Glomerular visceral epithelial cell (primary cell): ENCODE data around the gene BARX2.

Experiments
- DNase-seq: peaks from one replicate; pipeline ENCODE4 v3.0.0-alpha.2; 2016; ENCODE audit errors: extremely low spot score

The BARX2 gene

DNA sequence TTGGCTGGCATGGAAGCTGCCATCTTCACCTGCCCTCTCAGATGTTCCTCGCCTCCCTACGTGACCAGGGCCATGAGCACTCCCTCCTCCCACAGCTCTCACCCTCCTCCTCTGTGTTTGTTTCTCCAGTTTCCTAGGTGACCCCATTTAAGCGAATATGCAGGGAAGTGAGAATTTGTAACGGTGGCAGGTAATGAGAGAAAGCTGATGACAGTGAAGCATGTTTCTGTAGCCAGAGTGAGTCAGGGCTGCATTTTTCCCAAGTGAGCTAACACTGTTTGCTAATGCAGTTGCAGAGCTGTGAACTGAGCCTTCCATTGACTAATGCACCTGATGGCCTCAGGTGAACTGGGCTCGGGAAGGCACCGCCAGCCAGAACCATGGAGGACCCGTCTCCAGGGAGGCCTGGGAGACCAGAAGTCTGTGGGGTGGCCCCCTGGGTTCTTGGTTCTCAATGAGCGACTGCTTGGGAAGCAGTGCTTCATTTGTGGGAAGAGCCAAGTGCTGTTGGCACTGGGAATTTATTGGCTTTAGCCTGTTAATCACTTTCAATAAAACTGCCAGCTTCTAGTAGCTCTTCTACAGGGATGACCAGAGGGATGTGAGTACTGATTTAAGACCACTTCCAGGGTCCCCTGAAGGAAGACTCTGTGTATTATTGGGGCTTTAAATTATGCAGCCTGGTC, 64.5 kb downstream of the BARX2 start:
- DNase-seq = peak; percentile 17

DNA sequence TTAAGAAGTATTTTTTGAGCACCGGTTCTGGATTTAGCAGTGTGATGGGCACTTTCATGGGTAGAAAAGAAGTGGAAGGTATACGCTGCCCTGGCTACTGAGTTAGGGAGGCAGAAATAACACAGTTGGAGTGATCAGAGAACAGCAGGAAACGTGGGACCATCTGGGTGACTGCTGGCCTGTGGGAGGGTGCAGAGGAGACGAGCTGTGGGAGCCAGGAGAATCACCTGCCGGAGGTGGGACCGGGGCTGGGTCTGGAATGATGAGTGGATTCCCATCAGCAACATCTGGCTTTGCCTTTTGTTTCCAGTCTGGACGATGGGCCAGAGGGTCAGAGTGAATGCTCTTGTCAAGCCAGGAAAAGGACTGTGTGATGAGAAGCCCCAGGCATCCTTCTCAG, 66.5 kb downstream of the BARX2 start:
- no peak for DNase-seq

DNA sequence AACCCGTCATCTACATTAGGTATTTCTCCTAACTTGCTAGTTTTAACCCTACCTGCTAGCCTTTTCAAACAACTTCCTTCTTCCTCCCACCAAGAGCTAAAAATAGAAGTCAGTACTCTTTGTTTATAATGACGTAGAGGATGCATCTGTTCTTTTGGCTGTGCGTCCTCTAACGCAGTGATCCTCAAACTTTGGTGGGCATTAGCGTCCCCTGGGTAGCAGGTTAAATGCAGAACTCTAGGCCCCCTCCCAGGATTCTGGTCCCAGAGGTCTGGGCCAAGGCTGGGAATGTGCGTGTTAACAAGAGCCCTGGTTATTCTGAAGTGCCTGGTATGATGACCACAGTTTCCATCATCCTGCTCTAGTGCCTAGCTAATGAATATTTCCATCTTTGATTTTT, 67.6 kb downstream of the BARX2 start:
- no peak for DNase-seq

DNA sequence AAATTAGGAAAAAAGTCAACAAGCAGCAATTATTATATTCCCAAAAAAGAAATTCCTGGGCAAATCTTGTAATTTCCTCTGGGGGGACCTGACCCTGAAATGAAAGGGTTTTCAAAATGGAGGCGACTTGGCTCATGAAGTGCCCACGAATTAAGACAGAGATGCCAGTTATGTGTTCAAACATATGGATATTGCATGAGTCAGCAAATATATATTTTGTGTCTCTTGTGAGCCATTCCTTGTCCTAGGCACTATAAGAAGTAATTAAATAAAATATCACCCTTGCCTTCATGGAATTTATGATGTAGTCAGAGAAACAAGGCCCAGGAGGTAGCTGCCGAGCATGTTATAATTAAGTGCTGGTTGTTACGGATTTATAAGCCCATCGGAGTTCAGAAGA, 68.6 kb downstream of the BARX2 start:
- no peak for DNase-seq

DNA sequence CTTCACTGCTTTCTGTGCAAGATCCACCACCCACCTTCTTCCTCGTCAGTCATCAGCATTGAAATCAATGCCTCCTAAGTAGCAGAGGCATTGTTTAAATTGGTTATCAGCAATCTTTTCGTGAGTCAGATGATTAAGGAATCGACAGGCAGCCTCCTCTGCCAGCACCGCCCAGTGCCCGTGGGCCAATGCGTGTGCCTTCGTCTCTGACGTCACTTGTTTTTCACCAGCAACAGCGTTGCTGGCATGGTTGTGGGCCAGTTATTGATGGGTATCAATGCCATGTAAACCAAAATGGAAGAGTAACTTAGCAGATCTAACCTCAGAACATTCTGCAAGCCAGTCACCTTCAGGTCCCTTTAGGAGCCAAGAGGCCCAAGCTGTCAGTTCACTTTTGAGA, 69.6 kb downstream of the BARX2 start:
- no peak for DNase-seq

DNA sequence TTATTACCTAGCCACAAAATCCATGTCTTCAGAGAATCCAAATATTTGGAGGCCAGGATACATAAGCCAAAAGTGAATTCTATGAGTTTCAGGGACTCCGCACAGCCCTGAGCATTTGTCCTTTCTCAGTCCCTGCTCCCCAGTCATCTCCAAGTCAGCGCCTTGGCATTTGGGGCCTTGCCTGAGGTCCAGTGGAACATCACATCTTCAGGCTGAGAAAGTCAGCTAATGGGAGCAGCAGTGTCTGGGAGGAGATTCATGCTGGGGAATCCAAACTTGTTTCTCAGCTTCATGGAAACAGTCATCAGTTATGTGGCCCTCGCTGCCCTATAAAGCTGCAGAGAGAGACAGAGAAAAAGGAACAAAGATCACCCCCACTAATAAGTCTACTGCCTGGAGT, 70.9 kb downstream of the BARX2 start:
- DNase-seq = no peak

DNA sequence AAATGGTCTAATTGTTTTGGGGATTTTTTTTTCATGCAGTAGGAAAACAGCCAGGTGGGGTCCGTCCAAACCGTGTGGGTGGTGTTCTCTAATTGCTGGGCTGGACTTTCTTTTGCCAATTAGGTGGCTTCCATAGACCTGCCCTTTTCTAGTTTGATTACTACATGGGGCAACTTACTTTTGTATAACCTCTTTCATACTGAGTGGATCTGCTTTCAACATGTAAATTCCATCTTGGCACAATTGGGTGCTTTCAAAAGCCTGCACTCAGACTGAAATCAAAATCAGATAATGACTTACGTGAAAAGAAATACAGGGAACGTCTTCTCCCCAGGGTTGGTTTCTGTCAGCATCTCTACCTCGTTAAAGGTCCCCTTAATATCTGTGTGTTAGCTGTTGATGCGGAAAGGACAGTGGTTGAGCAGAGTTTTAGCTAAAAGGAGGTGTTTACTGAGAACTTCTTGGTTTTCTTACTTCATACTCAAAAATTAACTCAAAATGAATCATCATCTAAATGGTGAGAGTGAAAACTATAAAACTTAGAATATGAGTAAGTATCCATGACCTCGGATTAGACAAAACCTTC, 72.1 kb downstream of the BARX2 start:
- DNase-seq = no peak

DNA sequence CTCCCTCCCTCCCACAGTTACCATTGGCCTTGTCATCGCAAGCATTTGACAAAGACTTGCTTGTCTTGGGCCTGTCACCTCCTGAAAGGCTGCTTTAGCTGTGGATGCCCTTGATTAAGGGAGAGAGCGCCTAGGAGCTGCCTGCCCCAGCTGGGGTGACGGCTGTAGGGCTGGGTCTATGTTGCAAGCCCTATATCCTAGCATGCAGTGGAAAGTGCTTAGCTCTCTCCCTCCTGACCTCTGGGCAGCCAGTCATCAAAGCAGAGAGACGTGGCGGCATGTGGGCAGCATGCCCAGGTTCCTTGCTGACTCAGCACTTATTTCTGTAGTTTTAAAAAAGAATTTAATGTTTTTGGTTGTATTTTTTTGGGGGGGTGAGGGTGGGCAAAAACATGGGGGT, 75.9 kb downstream of the BARX2 start:
- DNase-seq = no peak

DNA sequence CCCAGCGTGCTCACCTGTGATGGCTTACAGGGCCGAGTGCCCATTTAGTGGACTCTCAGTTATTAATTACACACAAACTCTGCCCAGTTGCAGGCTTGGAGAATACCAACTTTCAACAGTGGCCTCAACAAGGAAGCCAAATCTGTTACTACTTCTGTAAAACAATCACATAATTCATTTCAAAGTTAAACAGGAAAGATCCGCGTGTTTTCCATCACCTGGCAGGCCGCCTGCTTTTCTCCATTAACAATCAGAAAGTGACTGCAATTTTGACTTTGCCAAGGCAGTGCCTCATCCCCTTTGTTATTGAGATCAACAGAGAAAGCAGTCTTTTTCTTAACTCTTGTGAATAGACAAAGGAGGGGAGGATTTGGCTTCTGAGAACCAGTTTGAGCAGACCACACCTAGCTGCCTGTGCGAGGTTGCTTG, 77.7 kb downstream of the BARX2 start:
- DNase-seq = no peak

DNA sequence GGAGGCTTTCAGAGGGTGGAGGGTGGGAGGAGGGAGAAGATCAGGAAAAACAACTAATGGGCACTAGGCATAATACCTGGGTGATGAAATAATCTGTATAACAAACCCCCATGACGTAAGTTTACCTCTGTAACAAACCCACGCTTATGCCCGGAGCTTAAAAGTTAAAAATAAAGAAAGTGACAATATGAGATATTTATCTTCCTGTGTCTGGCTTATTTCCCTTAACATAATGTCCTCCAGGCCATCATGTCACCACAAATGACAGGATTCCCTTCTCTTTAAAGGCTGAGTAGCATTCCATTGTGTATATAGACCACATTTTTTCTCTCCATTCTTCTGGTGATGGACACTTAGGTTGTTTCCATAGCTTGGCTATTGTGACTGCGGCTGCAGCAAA, 79.5 kb downstream of the BARX2 start:
- DNase-seq = no peak

DNA sequence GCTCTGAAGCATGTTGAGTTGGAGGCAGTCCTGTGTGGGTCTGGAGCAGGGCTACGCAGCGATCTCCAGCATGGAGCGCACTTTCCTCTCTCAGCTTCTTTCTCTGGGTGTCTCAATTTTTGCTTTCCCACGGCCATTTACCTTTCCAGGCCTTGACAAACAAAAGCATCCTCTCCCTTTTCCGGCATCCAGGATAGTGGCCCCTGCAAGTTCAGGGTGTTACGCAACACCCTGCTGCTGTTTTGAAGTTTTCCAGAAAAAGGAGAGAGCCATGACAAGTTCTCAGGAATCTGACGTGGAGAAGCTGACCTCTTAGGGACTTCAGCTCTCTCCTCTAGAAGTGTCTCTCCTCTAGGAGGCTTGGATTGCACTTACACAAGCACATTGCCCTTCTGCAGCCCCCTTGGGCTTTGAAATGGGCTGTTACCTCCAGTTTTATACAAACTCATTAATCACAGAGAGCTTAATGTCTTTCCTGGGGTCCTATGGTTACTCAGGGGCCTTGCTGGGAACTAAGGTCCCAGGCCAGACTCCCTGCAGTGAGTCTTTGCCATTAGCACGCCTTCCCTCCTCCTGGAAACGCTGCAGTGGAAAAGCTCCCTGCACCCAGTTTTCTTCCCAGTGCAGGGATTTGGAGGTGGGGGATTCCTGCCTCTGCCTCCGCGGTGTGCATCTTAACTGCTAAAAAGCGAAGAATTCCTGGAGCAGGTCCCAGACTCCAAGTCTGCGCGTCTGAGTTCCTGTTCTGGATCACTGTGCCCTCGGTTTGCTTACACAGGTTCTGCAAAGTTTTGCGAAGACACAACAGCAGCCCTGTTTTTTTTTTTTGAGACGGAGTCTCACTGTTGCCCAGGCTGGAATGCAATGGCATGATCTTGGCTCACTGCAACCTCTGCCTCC, 80.4 kb downstream of the BARX2 start:
- no peak for DNase-seq

DNA sequence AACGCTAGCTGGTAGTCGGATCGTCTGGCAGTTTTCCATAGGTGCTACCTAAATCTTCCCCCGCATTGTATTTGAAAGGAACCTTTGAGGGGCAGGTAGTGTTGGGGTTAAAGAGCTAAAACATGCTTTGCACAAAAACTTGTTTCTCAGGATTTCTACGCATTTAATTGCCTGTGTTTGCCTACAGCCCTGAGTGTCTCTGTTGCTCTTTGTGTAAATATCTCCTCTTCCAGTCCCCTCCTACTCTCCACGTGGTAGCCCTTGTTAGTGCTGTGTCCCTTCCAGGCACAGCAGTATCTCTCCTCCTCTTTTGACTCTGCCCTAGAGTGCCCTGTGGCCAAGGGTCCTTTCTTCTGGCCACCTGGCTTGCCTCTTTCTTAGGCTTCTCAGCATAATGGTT, 81.7 kb downstream of the BARX2 start:
- DNase-seq = no peak

DNA sequence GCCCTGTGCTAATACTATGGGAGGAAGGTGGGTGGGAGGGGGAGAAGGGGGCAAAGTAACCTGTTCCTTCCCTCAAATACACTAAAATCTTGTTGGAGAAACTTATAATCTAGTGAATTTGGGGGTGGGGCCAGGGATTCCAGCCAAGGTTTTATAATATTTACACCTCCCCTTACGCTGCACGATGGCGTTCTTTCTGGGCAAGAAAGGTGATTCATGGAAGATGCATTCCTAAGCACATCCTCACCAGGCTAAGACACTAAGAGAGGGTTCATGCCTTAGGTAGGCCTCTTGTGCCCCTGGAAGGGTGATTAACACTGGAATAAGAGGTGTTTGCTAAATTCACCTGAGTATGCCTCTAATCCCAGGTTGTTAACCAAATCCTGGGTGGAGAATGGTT, 82.6 kb downstream of the BARX2 start:
- no peak for DNase-seq

DNA sequence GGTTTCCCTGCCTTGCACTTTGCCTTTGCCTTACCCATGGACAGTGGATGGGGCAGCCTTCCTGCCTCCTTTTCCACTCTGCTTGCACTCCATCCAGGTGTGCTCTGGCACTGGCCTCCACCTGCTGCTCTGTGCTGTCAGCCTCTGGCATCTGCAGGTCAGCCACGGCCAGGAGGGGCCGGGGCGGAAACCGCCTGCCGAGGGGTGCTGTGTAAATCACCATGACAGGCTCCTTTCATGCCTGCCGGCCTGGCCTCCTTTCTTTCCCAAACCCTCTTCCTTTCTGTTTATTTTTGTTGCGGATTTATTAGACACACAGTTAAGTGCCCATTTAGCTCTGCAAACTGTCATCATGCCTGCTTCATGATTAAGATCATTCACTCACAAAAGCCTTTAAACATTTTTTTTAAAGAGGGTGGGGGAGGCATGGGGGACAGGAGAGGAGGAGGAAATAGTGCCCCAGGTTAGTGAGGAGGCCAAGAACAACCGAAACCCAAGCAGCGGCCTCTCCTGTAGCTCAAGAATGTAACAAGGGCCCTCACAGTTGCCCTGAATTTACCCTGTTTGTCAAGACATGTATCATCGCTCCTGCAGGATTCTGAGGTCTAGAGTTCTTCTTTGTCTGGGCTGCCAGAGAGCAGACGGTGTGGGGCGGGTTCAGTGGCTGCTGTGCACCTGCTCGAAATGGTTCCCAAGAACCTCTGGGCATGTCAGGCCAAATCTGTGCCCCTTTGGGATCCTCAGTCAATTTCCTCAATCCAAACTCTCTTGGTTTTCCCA, 83.3 kb downstream of the BARX2 start:
- DNase-seq = no peak

DNA sequence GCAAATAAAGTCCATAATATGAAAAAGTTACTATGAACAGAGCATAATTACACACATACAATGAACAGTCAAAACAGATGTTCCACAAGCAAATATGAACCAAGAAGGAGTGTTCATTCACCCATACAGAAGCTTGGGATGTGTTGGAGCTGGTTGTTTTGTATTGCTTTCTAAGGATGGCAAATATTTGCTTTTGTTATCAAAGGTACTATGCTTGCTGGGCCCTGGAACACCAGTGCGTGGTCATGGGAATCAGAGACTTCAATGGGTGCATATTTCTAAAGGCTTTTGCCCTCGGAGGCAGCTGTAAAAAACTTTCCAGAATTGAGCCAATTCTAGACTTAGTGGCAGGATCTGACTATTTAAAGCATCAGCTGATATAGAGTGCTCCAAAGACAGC, 85.1 kb downstream of the BARX2 start:
- no peak for DNase-seq

DNA sequence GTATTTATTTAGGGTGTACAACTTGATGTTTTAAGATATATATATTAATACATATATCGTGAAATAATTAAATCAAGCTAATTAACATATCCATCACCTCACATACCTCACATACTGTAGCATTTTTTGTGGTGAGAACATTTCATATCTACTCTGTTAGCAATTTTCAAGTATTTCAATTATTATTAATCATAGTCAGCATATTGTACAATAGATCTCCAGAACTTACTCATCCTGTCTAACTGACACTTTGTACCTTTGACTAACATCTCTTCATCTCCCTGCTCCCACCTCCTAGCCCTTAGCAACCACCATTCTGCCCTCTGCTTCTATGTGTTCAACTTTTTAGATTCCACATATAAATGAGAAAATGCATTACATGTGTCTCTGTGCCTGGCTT, 108.4 kb downstream of the BARX2 start:
- no peak for DNase-seq

DNA sequence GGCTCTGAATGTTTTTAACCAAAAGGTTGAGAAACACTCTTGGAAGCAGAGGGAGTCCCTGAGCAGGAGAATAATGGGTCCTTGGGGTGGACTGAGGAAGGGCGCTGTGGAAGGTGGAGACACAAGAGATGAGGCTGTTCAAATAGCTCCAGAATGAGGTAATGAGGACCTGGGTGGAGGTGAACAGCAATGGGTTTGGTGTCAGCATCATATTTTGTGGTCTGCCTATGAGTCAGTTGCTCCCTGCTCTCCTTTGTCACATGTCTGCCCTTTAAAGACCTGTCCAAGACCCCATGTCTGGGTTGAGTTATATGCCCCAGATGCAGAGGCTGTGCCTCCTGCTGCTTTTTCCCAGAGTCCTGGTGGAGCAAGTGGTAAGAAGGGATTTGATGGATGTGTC, 113.6 kb downstream of the BARX2 start:
- no peak for DNase-seq

DNA sequence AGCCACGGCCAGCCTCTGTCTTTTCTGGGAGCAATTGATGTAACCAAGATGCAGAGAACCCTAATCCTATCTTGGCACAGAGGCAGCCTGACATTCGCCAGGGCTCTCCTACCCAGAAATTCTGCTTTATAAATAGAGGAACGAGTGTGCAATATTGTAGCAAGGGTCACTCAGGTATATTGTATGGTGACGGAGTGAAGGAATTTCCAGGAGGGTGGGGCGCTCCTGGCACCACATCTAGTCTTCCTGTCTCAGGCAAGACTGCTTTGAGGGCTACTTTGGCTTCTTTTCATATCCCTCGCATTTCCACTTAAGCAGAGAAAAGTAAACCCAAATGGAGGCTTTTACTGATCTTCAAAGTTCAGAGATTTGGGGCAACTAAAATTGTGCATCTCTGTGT, 114.4 kb downstream of the BARX2 start:
- no peak for DNase-seq

DNA sequence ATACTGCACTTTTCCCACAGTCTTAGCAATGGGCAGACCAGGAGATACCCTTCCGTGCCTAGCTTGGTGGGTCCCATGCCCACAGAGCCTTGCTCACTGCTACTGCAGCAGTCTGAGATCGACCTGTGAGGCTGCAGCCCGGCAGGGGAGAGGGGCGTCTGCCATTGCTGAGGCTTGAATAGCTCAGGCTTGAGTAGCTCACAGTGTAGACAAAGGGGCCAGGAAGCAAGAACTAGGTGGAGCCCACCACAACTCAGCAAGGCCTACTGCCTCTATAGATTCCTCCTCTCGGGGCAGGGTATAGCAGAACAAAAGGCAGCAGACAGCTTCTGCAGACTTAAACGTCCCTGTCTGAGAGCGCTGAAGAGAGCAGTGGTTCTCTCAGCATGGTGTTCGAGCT, 118.1 kb downstream of the BARX2 start:
- no peak for DNase-seq
